GM21381 (cell line): ENCODE data around the gene ATP5F1B.

ENCODE experiments used
- ATAC-seq: cut with Tn5 transposase; IDR thresholded peaks from one replicate; pipeline ENCODE4 v1.9.1; 2021; ENCODE audit warnings: mild to moderate bottlenecking, moderate library complexity; ENCODE audit not compliant: unreplicated experiment

The ATP5F1B gene

DNA sequence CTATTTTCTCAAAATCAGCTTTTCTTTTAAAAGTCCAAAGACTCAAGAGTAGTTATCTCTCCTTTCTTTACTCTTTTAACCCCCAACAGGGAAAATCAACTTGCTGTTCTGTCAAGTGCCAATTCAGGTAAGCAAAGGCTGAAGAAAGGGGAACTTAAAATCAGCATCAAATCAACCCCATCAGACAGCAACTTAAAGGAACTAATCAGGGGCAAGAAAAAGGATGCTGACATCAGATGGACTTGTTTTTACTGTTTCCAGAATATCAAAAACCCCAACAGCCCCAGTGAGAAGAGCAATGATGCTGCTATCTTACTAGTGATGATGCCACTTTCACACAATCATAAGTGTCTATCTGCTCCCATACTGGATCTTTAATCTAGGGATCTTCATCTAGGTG lies 19.1 kb downstream of the ATP5F1B start:
- no peak for ATAC-seq

DNA sequence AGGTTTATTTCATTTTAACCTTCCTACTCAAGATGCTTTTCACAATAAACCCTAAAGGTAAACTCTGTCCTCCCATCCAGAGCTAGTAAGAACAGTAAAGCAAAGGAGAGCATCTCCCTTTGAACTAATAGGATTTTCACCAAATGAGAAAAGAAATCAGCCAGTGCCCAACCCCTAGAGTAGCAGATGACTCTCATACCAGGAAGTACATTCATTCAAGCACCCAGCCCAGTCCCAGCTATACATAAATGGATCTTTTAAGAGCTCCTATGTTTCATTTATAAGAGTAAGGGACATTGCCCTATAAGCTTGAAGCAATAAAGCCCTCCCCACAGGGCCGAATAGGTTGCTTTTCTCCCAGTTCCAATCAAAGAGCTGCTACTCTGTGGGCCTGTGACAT lies 23.2 kb downstream of the ATP5F1B start:
- no peak for ATAC-seq

DNA sequence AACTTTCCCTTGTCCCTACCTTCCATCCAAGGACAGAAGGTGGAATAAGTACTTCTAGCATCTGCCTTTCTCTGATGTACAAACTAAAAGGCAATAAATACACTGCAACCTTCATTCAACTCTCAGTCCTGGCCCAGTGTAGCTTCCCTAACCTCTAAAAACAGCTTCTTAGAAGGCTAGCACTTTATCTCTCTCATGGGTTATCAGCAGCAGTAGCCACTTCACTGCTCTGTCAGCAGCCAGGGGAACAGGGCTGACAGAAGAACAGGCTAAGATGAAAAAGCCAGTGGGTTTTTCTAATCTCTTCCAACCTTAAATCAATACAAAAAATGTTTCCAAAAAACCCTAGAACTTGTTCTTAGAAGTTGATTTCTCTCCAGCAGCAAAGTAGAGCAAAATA lies 28.9 kb downstream of the ATP5F1B start:
- no peak for ATAC-seq

DNA sequence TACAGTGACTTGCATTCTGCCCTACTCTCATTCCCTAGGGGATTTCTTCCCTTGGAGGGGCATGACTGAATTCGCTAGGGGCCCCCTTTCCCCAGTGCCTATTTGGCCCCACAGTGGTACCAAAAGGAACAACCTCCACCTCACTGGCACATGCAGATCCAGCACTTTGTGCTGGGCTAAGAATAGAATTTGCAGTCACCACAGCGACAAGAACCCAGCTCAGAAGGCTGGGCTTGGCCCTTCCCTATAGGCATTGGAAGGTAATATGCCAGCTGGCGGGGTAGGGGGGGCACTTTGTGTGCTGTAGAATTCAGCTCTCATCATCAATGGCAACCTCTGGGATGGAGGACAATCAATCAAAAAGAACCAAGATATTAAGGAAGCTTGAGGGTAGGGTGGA lies 29.5 kb downstream of the ATP5F1B start:
- no peak for ATAC-seq

DNA sequence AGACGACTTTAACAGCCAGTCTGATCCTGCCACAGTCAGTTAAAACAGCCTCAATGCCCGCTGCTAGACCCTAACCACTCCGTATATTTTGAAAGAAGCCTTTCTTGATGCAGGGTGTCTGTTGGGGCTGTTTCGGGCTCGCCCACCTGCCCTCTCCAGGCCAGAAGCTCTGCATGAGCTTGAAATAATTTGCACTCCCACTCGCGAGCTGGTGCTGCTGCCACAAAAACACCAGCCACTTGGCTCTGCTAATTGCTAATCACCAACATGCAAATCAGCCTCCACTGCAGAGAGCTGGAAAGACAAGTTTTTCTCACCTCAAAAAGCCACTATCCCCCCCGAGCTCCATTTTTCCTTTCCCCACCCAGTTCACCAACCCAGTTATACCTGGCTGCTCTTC lies 31.2 kb downstream of the ATP5F1B start:
- ATAC-seq = no peak

DNA sequence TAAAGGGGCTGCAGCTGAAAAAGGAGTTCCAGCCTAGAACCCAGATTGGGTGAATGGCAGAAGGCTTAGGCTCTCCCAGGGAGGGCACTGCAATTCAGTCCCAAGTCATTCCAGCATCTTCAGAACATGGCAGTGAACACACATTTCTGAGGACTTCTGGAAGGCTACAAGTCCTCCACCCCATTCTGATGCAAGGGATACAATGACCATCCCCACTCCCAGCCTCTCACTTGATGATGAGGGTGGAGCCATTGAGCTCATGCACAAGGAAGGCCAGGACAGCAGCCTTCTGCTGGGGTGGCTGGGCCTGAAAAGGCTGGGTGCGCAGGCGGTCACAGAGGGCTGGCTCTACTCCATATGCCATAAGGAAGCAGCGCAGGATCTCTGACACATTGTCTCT lies 41.4 kb downstream of the ATP5F1B start:
- ATAC-seq = no peak

DNA sequence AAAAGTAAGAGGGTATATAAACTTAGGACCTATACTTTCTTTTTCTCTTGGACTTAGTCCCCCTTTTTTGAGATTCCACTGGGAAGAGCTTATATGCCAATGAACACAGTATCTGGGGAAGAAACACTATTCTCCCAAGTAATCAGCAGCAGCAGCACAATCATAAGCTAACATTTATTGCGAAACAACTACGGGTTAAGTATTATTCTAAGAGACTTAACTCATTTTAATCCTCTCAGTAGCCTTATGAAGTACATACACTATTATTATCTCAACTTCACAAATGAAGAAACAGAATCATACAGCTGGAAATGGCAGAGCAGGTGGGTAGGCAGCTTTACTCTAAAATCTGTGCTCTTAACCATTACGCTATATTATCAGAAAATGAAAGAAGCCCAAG lies 43.5 kb downstream of the ATP5F1B start:
- no peak for ATAC-seq

DNA sequence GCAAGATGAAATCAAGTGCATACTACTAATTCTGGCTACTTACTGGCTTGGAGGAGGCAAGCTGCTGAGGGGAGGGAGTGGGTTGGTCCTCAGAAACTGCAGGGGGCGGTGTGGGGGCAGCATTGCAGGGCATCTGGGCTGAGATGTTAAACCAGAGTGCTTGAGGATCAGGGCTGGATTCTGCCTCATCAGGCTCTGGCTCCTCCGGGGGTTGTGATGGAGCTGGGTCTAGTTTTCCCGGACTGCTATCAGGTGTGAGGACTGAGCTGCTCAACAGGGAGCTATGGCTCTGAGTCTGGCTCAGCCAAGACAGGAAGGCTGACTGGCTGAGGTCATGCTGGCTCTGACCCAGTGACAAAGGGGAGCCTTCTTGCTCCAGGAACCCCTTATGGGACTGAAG lies 44.3 kb downstream of the ATP5F1B start:
- ATAC-seq = no peak

DNA sequence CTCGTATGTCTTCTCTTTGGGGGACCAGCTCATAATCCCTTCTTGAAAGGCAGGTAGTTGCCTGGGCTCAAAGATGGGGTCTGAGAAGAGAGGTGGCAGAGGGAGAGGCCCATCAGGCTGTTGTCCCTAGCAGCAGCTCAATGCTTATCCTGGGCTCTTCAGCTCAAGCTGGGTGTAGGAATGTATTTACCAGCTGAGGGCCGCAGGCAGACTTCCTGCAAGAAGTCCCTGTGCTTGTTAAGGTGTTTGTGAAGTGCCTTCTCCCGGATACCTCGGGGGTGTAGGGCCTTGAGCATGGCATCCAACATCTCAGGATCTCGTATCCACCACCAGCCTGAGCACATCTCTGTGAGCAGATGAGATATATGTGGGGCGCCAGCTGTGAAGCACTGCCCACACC lies 45.0 kb downstream of the ATP5F1B start:
- ATAC-seq = no peak

DNA sequence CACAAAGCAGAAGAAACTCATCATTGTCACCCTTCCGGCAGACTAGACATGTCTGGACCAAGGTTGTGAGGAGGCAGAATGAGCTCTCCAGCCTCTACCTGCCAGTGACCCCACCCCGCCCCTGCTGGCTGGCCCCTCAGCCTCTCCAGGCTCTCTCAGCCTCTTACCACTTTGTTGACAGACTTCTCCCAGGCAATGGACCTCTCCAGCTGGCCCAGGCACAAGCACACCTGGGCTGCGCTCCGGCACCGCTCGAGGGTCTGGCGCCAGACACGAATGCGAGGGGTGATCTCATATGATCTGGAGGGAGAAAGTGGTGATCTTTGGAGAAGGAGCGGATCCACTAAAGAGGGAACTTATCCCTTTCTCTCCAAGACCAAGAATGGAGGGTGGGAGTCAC lies 46.0 kb downstream of the ATP5F1B start:
- ATAC-seq = no peak

DNA sequence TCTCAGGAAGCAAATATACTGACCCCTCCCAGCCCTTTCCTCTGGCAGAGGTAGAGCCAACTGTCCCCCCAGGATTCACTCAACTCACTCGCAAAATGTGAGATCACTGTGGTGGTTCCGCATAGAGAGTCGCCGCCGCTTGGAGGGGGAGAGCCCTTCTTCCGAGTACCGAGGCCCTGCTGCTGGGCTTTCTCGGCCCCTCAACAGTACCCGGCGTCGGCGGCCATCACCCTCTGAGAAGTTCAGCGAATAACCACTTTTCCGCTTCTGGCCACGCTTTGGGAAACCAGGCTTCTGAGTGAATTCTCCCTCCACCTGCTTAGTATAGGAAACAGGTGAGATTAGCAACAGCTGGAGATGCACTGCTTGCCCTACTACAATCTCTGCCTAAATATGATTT lies 46.7 kb downstream of the ATP5F1B start:
- ATAC-seq = no peak

DNA sequence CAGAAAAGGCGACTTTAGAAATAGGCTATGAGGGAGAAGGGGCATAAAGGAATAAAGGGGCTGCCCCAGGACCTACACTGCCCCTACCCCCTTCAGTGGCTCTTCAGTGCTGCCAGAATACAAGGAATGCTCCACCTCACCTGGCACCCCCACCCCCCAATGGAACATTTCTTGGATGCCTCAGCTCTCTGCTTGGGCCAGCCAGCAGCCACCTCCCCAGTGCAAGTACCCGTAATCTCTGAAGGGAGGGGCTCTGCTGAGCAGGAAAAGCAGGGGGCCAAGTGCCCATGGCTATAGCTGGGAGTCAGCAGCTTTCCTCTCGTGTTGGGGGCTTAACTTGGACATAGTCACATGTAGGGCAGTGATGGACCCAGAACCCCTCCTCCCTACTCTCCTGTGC lies 49.0 kb downstream of the ATP5F1B start:
- ATAC-seq = no peak

DNA sequence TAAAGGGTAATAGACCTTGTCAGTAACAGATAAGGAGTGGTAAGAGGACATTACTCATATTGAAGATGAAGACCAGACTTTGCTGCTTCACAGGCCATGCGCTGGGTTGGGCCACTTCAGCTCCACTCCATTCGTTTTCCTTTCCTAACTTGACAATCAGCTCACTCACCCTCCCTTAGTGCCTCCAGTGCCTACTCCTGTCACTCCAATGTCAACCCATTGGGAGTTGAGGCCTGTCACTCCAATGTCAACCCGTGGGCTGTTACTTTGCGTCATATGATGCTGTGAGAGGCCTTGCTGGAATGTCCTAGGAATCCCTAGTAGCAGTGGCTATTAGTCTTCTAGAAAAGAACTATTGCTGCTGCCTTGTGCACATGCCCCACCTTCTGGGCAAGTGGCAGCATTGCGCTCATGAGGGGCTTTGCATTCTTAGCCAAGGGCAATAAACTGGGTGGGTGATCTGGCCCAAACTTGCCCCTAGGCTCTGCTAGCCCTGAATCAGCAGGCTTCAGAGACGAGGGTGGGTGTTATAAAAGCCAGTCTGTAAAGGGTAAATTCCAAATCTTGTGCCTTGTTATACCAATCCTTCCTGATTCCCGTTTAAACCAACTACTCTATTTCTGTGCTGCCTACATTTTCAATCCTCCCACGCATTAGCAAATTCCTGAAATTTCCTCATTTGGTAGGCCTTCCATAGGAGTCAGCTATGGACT lies 51.7 kb downstream of the ATP5F1B start:
- ATAC-seq = no peak

DNA sequence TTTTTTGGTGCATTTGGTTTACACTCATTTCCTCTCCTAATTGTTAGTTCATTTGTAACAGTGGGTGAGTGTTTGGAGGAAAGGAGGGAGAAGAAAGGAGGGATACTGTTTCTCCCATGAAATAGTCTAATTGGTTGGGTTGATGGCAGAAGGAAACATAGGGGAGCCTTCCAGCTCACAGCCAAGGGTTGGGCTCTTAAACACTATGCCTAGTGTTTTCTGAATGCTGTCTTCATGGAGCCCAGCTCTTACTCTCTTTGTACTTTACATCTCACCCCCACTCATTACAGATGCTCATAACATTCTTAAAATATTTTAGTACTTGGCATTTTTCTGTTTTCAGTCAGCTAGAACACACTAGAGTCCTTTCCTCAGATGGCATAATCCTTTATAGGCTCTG lies 53.8 kb downstream of the ATP5F1B start:
- no peak for ATAC-seq

DNA sequence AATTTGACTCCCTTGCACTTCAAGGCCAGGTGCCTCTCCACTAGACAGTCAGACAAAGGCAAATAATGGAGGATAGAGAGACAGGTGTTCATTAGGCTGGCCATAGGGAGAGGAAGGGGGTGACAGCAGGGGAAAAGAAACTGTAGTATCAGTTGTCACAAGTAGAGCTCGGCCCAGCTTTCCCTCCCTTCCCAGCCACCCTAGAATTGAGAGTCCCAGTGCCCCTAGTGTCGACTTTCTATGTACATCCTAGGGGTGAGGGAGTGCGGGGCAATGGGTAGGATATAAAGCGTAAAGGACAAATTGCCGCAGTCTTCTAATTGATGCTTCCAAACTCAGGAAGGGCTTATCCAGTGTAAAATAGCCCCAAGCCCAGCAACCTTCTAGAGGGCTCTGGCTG lies 54.7 kb downstream of the ATP5F1B start:
- no peak for ATAC-seq

DNA sequence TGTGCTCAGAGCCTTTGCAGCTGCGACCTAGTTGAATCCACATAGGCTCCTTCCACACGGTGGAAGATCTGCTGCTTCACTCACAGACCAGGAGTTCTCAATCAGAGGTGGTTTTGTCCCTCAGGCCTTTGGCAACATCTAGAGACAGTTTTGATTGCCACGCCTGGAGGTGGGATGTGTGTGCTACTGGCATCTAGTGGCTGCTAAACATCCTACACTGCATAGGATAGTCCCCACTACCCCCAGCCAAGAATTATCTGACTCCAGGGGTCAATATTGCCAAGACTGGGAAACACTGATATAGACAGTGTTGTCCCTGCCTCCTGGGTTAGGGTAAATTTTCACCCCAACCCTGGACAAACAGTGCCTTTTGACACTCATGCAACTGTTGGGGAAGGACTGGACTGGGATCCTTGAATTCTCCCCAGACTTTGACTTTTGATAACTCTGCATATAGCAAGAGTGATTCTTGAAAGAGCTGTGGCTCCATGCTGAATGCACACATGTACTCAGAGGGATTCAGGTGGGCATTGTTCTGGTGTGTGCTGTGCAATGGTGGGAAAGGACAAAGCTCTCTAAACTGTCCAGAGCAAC lies 55.5 kb downstream of the ATP5F1B start:
- ATAC-seq = no peak

DNA sequence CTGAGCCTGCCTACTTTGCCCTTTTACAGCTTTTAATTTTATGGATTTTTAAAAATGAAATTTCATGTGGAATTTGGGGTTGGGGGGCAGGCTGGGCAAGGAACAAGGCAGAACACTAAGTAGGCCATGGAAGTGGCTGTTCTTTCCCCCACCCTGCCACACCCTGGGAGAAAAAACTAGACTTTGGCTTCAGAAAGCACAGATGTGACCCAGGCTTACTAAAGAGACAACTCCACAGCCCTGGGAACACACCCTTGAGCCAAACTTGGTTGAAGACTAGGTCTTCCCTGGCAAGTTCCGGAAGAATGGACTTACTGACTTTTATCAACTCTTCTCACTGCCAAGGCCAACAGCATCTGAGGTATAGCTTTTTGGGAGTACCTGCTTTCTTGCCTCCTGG lies 56.0 kb downstream of the ATP5F1B start:
- ATAC-seq = no peak
